ENCODE measurements around the gene PKM.
A peak's percentile ranks its signal among the peaks of the same experiment; 100 is the strongest.

The PKM gene

DNA sequence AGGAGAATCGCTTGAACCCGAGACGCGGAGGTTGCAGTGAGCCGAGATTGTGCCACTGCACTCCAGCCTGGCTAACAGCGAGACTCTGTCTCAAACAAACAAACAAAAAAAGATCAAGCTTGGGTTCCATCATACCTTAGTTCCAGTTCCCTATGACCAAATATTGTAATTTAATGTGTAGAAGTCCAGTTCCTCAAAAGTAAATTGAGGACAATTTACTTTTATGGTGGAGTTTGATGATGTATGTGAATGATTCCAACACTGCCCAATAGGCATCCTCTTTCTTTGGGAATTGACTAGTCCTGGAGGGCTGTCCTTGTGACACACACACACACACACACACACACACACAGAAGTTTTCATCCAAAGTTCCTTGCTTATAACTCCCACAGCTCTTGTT, 2.8 kb upstream of the PKM start:
- no peak for DNase-seq

DNA sequence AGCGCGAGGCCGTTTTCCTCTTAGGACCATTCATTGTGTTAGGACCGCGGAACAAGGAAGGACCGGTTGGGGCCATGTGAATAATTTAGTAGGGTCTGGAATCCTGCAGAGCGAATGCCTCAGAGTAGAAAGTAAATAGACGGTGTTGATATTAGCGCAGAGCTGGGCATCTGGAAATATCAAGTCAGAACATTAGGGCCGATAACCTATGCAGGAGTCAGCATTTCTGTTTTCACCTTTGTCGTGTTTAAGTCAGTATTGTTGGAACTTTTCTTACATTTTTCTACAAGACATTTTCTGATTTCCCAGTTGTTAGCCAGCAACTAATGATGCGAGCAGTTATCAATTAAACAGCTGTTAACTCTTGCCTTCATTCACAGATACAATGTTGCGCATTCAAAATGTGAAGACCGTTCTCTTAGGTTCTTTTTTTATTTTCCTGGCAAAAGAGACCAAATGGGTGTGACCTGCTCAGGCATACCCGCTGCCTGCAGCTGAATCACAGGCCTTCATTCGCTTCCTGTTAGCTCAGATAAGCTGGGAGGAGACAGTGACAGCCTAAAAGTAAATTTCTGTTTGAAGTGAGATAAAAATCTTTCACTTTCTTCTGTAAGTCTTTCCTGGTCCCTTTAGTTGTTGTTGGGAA, 966 bp upstream of the PKM start:
- DNase-seq = peak; percentile 51 to 76

DNA sequence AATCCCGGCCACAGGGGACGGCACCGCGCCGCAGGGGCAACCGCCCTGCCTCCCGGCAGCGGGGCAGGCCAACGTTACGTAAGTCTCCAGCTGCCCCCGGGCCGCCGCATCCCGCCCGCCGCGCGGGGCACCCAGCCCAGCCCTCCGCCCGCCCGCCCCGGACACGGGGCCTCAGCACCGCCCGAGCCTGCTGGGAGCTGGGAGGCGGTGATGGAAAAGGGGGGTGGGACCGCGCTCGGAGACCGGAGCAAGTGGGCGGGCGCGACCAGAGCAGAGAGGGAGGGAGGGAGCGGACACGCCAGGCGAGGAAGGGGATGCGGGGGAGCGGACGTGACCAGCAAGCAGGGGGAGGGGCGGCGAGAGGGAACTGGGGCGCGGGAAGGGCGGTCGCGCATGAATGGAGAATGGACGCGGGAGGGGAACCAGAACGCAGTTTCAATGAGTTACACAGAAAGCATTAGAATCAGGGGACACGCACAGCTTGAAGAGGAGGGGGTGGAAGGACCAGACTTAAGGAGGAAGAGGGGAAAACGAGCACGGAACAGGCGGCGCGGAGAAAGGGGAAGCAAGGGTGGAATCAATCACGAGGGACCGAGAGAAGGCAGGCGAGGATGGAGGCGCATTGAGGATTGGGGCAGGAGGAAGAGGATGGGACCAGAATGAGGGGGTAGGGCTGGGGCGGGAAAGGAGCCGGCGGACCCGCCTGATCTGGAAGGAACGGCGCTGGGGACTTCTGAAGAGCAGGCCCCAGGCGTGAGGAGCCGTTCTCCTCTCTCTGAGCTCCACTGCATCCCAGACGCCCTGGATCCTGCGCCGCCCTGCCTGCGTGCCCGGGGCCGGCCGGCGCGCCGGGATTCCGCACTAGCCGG, 559 bp downstream of the PKM start:
- peak; percentile 78 to 86 for DNase-seq

DNA sequence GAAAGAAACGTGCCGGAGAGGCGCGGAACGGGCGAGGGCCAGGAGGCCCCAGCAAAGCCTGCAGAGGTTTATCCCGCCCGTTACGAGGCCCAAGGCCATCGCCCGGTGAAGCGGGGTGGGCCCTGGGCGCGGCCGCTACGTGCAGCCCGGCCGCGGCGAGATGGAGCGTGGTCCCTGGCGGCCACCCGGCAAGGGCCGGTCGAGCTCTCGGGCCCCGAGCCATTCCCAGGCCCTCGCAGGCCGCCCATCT, 1.1 kb downstream of the PKM start:
- no peak for DNase-seq

DNA sequence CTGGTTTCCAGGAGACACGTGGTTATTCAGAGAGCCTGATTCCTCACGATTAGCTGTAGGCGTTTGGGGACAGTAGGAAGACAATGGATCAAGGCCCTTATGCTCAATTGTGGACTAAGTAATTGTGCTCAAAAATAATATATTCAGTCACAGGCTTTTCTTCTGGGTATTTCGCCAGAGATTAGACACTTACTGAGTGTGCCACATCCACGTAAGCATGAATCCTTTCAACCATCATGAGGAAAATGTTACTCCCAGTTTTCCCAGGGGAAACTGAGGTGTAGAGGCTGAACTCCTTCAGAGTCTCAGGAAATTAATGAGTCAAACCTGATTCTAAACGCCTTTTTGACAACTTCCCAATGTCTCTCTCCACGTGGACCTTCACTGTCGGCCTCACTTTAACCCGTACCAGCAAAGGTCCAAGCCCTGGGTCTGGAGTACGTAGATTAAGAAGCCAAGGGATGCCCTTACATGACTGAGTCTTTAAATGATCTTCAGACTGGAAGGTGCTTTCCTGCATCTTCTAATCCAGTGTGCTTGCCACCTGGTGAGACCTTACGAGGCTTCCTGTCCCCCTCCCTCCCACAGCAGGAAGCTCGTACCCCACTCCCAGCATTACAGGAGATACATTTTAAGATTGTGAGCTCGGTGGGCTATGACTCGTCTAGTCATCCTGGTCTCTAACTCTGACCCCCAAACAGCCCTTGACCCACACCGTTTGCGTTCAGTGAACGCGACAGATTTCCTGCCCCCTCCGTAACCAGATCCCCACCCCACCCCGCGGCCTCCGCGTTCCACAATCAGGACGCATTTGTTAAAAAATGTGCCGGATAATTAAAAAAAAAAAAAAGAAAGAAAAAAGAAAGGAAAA, 1.7 kb downstream of the PKM start:
- no peak for DNase-seq

DNA sequence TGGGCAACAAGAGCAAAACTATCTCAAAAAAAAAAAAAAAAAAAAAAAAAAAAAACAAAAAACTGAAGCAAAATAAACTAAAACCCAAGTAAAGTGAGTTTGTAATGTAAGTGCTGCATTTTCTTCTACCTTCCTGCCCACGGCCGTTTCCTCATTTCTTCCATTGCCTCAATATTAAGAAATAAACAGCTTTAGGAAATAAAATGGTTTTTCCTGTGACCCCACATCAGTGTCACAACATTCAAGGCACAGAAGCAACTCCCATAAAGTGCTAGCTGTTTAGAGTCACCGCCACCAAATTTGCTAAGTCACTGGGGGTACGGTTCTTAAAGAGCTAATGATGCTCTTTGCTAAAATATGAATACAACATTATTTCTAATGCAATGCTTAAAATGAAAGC, 3.3 kb downstream of the PKM start:
- DNase-seq = no peak

DNA sequence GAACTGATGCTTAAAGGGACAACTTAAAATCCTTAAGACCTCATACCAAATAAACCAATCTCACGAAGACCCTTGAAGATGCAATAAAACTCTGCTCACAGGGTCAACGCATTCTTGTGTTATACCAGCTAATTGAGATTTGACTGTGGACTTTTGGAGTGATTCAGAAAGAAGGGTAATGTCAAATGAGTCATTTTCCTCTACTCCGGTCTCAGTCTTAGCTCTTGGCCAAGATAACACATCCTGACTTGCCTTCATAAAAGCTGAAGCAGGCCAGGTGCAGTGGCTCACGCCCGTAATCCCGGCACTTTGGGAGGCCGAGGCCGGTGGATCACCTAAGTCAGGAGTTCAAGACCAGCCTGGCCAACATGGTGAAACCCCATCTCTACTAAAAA, 3.8 kb downstream of the PKM start:
- no peak for DNase-seq

DNA sequence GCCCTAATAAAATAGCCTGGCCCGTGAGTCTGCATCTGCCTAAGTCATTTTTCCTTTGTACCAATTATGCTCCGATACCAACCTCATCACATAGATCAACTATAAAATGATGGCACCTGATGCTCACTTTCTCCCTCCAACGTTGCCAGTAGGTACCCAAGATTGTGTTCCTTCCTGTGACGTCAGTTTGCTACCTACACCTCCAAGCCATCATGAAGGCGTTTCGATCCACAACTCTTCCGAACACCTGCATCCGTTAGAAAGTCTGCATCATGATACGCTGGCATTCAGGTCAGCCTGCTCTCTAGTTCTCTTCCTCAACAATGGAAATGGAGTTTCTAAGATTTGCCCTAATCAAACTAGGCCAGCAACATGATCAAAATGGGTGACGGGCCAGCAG, 7.7 kb downstream of the PKM start:
- DNase-seq = no peak

DNA sequence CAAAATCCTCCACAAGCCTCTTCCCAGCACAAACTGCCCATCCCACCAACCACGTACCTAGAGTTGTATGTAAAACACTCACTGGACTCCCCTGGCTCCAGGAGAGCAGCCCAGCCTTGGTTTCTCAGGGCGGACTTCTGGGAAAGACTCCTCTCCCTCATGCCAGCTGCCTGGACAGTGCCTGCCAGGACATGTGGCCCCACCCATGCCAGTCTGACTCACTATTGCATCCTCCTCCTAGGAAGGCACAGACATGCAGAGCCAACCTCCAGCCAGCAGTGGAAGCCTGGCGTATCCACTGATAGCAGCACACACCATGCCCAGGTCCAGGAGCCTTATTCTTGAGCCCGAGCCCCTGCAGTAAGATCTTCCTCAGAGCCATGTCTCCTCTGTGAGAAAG, 8.6 kb downstream of the PKM start:
- DNase-seq = no peak

DNA sequence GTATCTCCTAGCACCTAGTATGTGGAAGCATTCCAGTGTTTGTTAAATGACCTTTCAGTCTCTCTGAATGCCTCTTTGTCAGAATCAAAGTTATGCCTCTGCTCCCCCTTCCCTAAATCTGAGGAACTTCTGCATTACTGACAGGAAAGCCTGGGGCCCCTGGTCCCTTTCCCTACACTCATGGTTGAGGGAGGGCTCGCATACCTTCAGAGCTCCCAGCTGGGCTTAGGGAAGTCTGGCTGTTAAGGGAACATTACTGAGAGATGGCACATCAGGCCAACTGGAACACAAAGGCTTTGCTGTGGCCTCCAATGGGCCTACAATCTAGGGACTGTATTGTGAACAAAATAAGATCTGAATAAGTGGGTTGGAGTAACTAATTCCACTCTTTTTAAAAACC, 10.3 kb downstream of the PKM start:
- DNase-seq = no peak

DNA sequence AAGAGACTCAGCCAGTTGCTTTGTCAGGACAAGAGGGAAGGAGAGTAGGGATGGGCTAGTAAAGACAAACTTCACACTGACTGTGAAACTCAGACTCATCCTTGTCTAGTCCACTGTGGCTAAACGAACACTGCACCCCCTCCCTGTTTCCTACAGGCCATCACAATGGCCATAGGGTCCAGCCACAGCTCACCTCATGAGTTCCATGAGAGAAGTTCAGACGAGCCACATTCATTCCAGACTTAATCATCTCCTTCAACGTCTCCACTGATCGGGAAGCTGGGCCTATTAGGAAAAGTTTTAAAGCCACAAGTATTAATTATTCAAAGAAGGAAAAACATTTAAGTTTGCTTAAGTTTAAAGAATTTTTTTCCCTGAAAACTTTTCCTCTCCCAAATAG, 13.8 kb downstream of the PKM start:
- DNase-seq = no peak

DNA sequence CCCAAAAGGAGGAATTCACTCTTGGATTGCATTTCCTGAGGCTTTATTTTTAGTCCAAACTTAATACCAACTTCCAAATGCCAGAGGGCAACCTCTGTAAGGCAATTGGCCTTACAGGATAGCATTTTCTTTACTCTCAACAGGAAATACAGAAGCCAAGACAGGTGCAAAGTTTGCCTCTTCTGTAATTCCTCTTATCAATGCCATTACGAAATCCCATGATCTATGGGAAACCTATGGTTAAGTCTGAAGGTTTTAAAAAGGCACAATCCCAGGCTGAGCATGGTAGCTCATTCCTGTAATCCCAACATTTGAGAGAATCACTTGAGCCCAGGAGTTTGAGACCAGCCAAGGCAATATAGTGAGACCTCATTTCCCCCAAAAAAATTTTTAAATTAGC, 14.9 kb downstream of the PKM start:
- no peak for DNase-seq

DNA sequence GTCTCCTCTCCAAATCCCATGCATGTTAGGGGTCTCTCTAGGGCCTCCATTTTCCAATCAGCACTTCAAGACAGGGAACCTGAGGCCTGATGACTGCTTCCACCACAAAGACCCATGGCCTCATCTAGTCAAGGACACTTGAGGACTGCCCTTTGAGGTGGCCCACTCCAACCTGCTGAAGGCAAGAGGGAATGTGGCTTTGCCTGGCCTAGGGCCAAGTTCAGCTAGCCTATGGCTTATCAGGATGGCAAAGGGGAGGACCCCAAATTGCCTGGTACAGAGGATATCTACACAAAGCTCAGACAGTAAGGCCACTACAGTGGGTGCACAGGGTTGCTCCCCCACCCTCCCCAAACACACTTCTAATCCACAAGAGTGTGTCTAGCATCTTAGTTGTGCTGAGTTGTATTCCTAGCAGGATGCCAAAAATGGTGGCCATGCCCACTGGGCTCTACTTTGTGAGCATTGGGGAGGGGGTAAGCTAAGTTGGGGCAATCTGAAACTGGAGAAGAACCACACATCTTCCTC, 23.4 kb downstream of the PKM start:
- no peak for DNase-seq

DNA sequence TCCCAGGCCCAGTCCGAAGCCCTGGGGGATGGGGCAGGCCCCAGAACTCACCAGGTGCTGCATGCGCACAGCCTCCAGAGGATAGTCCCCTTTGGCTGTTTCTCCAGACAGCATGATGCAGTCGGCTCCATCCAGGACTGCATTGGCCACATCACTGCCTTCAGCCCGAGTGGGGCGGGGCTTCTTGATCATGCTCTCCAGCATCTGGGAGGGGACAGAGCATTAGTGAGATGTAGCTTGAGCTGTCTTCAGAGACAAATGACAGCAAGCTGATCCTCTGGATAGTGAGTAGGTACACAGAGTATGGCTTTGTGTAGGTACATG, 24.4 kb downstream of the PKM start:
- no peak for DNase-seq

DNA sequence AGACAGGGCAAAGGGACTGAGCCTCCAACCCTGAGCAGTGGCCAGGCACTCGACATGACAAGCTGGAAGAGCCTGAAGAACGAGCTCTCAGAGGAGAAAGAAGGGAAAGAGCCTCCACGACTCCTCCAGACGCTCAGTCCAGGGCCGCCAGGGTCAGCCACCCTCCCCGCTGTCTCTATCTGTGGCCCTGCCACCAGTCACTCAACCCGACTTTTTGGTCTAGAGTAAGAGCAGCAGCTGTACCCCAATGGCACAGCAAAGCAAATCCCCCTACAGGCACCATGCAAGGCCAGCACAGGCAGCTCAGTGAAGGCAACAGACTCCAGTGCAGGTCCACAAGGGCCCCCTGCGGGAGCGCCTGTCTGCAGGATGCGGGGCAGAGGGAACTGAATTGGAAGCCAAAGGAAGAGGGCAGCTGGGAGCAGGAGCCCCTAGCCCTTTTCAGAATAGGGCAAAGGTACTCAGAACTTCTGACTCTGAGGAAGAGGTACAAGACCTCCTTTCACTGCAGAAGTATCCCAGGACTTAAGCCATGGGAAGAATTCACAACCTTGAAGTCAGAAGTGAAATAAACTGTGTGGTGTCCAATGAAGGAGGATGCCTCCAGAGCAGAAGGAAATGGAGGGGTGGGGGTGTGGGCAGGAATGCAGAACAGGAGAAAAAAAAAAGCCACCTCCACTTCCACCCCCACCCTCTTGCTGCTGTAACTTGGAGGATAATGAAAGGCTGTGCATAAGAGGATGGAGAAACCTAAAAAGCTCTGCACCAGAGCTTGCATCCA, 24.9 kb downstream of the PKM start:
- DNase-seq = no peak

DNA sequence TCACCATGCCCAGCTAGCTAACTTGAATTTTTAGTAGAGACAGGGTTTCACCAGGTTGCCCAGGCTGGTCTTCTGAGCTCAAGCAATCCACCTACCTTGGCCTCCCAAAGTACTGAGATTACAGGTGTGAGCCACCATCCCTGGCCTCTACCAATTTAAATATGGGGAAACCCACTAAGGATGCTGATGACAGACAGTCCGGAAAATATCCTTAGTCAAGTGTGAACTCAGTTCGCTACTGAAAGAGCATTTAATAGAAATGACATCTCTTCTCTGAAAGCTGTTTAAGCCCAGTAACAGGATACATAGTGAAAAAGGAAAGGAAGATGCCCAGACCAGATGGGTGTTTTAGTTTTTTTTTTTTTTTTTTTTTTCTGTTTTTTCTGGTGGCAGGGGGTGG, 25.7 kb downstream of the PKM start:
- no peak for DNase-seq

DNA sequence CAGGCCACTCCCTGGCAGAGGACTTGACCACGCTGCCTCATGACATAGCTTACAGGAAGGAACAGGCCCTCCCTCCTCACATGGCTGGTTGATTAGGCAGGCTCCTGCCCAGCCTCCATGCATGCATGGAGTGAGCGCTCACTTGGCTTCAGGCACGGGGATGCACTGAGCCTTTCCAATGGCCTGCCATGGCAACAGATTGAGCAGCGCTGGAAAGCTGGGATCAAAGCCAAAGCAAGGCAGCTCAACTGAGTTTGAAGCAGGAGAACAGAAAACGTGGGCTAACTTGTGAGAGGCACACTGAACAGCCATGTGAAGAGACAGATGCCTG, 27.5 kb downstream of the PKM start:
- DNase-seq = no peak

DNA sequence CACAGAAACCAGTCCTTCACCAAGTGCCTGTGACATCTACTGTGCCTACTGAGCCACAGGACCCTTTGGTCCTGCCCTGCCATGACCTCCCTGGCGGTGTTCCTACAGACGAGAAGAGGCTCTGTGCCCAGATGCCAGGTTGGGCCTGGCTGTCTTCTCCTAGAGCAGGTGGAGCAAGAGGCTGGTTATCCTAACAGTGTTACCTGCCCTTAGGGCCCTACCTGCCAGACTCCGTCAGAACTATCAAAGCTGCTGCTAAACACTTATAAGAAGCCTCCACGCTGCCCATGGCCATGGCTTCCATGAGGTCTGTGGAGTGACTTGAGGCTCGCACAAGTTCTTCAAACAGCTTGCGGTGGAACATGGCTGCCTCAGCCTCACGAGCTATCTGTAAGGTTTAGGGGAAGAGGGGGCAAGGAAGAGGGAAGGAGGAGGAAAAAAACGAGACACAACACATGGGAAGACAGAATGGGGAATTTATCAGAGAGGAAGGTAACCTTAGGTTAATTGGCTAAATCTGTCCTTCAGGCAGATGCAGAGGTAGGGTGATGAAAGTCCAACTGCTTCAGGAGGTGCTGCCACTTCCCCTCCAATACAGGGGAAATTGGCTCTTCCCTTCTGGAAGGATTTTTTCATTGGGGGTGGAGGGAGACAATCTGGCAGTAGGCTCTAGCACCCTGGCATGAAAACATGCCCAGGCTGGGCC, 28.0 kb downstream of the PKM start:
- DNase-seq = no peak

DNA sequence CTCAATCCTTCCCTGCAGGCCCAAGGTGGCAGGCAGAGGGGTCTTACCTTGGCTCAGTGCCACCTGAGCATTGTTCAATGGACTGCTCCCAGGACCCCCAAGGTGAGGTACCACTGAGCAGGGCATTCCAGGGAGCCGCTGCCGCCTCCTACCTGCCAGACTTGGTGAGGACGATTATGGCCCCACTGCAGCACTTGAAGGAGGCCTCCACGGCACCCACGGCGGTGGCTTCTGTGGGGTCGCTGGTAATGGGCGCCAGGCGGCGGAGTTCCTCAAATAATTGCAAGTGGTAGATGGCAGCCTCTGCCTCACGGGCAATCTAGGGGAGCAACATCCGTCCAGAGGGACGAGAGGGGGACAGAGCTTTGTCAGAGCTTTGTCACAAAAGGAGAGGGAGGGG, 28.7 kb downstream of the PKM start:
- no peak for DNase-seq

DNA sequence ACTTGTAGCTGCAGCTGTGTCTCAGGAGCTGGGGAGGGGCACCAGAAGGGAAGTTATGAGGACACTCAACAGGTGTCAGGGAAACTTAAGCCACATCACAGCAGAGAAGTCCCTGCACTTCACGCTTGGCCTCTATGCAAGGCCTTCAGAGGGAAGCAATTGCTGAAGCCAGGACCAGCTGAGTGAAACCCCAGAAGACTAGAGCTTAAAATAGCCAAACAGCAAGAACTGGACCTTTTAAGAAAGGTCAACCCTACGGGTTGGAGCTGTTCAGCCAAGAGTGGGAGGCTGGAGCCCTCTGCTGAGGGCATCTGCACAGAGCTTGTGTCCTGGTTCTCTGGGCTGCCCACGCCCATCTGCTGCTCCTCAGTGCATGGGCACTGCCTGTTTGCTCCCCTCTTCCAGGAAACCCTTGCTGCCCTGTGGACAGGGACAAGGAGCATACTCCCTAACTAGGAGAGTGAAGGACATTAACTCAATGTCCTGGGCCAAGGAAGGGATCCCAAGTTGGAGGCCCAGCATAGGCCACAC, 29.5 kb downstream of the PKM start:
- no peak for DNase-seq

DNA sequence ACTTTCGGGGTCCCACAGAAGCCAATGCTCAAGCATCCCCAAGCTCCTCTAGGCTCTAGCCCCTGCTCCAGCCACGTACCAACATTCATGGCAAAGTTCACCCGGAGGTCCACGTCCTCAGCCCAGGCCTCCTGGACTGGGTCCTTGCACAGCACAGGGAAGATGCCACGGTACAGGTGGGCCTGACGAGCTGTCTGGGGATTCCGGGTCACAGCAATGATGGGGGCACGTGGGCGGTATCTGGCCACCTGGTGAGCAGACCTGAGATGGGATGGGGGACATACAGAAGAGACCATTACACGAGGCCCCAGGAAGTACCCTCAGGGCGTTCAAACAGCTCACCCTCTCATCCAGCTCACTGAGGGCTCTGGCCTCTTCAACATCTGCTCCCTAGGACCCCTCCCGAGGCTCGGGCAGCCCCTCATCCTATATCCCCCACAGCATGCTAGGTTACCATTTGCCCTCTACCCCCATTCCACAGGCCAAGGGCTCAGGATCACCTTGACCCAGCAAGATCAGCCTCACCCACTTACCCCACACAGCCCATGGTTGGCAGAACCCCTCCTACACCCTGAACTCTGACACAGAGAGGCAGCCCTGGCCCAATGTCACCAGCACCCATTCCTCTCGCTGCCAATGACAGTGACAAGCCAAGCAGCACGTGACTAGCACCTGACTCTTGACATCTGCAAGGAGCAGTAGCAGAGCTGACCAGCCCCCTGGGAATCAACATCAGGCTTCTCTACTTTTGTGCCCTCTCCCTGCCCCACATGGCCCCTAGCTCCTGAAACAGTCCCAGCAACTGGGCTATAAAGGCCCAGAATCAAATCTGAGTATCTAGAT, 30.4 kb downstream of the PKM start:
- no peak for DNase-seq
